Adrenal gland (tissue), 5 donors: ENCODE data around the gene BABAM2.

Source experiments
- CTCF ChIP-seq, 6 experiments: fragments of 450-650 bp in 4 of 6; fragments of 200-600 bp in 2 of 6; sonication (generic) in 1 of 6; IDR thresholded peaks; 1 replicate in 5 of 6; 2 replicates in 1 of 6; pipeline versions ENCODE4 v1.5.1 to v1.8.0; 2016 to 2021; ENCODE audit warnings: antibody characterized with exemption in 6 of 6, mild to moderate bottlenecking in 2 of 6, moderate library complexity in 1 of 6
- POLR2A ChIP-seq, 2 donors: fragments of 450-650 bp; IDR thresholded peaks; one replicate each; pipeline ENCODE4 v1.6.1; 2017; ENCODE audit warnings: antibody characterized with exemption in 2 of 2, mild to moderate bottlenecking in 2 of 2, moderate library complexity in 1 of 2
- donor health status: DM: no; HTN: no; CAD: no.

GRCh38 chr2:27887830-27888229 is 2.7 kb upstream of the BABAM2 start:
- TF ChIP-seq CTCF (IDR thresholded peaks at IDR 0.05) (no peak), POLR2A (IDR thresholded peaks at IDR 0.05) (no peak)
